HepG2 (cell line): ENCODE results near the gene SCYL1. TPM values are rescaled to one million over a fixed set of nuclear protein-coding genes. Genes with fewer than 3 reads are reported as not detected.

Source experiments
- AKAP8 ChIP-seq: sonication (generic); formaldehyde crosslinking; IDR thresholded peaks from 2 replicates; pipeline ENCODE4 v1.5.1; 2020; ENCODE audit warnings: mild to moderate bottlenecking, missing genetic modification reagents
- BRCA1 ChIP-seq: sonication (generic); formaldehyde crosslinking; IDR thresholded peaks from 2 replicates; pipeline ENCODE4 v1.4.0; 2020; ENCODE audit warnings: missing genetic modification reagents
- CBFB ChIP-seq: sonication (generic); formaldehyde crosslinking; IDR thresholded peaks from 2 replicates; pipeline ENCODE4 v1.4.0; 2020; ENCODE audit warnings: missing genetic modification reagents
- FIP1L1 ChIP-seq: fragments of 200-400 bp; formaldehyde crosslinking; IDR thresholded peaks from 2 replicates; pipeline ENCODE4 v1.6.1; 2018; ENCODE audit warnings: low read depth, mild to moderate bottlenecking, low read length, moderate library complexity, borderline replicate concordance; ENCODE audit not compliant: insufficient read depth
- IRF9 ChIP-seq: sonication (generic); formaldehyde crosslinking; IDR thresholded peaks from 2 replicates; pipeline ENCODE4 v1.8.0; 2022; ENCODE audit warnings: missing genetic modification reagents, mild to moderate bottlenecking, borderline replicate concordance
- KDM3A ChIP-seq: IDR thresholded peaks from 2 replicates; pipeline ENCODE4 v1.6.1; 2018; ENCODE audit warnings: low read depth, missing compliant biosample characterization
- MTA1 ChIP-seq: sonication (generic); formaldehyde crosslinking; IDR thresholded peaks from 2 replicates; pipeline ENCODE4 v1.4.0; 2020; ENCODE audit warnings: missing genetic modification reagents, mild to moderate bottlenecking, borderline replicate concordance
- NR1H2 ChIP-seq: sonication (generic); formaldehyde crosslinking; IDR thresholded peaks from 2 replicates; pipeline ENCODE4 v1.8.1; 2022; ENCODE audit warnings: low read depth, missing genetic modification reagents, borderline replicate concordance
- RFXANK ChIP-seq: IDR thresholded peaks from 2 replicates; pipeline ENCODE4 v1.6.1; 2016
- SYNCRIP ChIP-seq: fragments of 200-400 bp; formaldehyde crosslinking; IDR thresholded peaks from 2 replicates; pipeline ENCODE4 v1.6.1; 2018; ENCODE audit warnings: mild to moderate bottlenecking, low read depth, low read length; ENCODE audit not compliant: insufficient read depth
- ZBTB49 ChIP-seq: sonication (generic); formaldehyde crosslinking; IDR thresholded peaks from 2 replicates; pipeline ENCODE4 v1.4.0; 2020; ENCODE audit warnings: missing genetic modification reagents, borderline replicate concordance
- ZNF629 ChIP-seq: sonication (generic); formaldehyde crosslinking; conservative IDR thresholded peaks from 2 replicates; pipeline ENCODE4 v1.5.0; 2020; ENCODE audit warnings: missing genetic modification reagents
- ZNF713 ChIP-seq: sonication (generic); formaldehyde crosslinking; IDR thresholded peaks from 2 replicates; pipeline ENCODE4 v1.4.0; 2020; ENCODE audit warnings: mild to moderate bottlenecking, missing genetic modification reagents
- ZSCAN22 ChIP-seq: sonication (generic); formaldehyde crosslinking; IDR thresholded peaks from 2 replicates; pipeline ENCODE4 v1.4.0; 2020; ENCODE audit warnings: mild to moderate bottlenecking, missing genetic modification reagents
- polyA plus RNA-seq, 8 experiments: library from polyadenylated mRNA; depleted of rRNA in 3 of 8; stranded (reverse) in 7 of 8; unstranded in 1 of 8; fragments of >200 nt; fragmentation: Illumina TruSeq in 4 of 8; extraction: Trizol in 4 of 8; gene quantifications; 2 replicates each; pipeline versions ENCODE4 v1.2.1 to v1.2.3, GENCODE V29; 2011 to 2016; ENCODE audit warnings: low read depth in 4 of 8, missing spikeins in 1 of 8, mixed read lengths in 1 of 8; ENCODE audit not compliant: insufficient read depth in 1 of 8
- total RNA-seq, 5 experiments: library from RNA; depleted of rRNA; stranded (reverse); fragments of >200 nt; fragmentation: Illumina TruSeq; extraction: Trizol; gene quantifications; 2 replicates each; pipeline ENCODE4 v1.2.3, GENCODE V29; 2016; ENCODE audit warnings: low read depth in 1 of 5
- TF ChIP-seq, protein P1 (sequence below), 2 experiments: IDR thresholded peaks; 2 replicates each; pipeline ENCODE4 v1.6.1; 2011 to 2012; ENCODE audit warnings: low read length in 2 of 2, borderline replicate concordance in 1 of 2, low read depth in 1 of 2, mild to moderate bottlenecking in 1 of 2, moderate library complexity in 1 of 2
- TF ChIP-seq, protein P2 (sequence below): sonication (generic); formaldehyde crosslinking; IDR thresholded peaks from 2 replicates; pipeline ENCODE4 v1.4.0; 2020; ENCODE audit warnings: missing genetic modification reagents, mild to moderate bottlenecking, borderline replicate concordance
- TF ChIP-seq, protein P3 (sequence below): sonication (generic); formaldehyde crosslinking; IDR thresholded peaks from 2 replicates; pipeline ENCODE4 v1.4.0; 2020; ENCODE audit warnings: missing genetic modification reagents
- TF ChIP-seq, protein P4 (sequence below): sonication (generic); formaldehyde crosslinking; IDR thresholded peaks from 2 replicates; pipeline ENCODE4 v1.8.0; 2022; ENCODE audit warnings: mild to moderate bottlenecking, missing genetic modification reagents, borderline replicate concordance

The SCYL1 gene
- total and polyA plus RNA-seq, 2 of the 13 experiments (the other 11 are each of a cell fraction or from before 2014, with no cell fraction given) = 65.9 to 103 TPM

GRCh38 chr11:65487467-65488272, 37.2 kb upstream of the SCYL1 start (continued):
- TF ChIP-seq, protein P1, sequence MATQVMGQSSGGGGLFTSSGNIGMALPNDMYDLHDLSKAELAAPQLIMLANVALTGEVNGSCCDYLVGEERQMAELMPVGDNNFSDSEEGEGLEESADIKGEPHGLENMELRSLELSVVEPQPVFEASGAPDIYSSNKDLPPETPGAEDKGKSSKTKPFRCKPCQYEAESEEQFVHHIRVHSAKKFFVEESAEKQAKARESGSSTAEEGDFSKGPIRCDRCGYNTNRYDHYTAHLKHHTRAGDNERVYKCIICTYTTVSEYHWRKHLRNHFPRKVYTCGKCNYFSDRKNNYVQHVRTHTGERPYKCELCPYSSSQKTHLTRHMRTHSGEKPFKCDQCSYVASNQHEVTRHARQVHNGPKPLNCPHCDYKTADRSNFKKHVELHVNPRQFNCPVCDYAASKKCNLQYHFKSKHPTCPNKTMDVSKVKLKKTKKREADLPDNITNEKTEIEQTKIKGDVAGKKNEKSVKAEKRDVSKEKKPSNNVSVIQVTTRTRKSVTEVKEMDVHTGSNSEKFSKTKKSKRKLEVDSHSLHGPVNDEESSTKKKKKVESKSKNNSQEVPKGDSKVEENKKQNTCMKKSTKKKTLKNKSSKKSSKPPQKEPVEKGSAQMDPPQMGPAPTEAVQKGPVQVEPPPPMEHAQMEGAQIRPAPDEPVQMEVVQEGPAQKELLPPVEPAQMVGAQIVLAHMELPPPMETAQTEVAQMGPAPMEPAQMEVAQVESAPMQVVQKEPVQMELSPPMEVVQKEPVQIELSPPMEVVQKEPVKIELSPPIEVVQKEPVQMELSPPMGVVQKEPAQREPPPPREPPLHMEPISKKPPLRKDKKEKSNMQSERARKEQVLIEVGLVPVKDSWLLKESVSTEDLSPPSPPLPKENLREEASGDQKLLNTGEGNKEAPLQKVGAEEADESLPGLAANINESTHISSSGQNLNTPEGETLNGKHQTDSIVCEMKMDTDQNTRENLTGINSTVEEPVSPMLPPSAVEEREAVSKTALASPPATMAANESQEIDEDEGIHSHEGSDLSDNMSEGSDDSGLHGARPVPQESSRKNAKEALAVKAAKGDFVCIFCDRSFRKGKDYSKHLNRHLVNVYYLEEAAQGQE (IDR thresholded peaks at IDR 0.05; ENCODE audit: borderline replicate concordance in 1 of 2, low read depth in 1 of 2, low read length in 2 of 2) = peak in 1 of 2 experiments; percentile 16; a peak in 1 of 4 replicates
- TF ChIP-seq MTA1 (CRISPR knock-in tag) (0 out of 2 replicates have a peak, but pooled peaks have one; percentile 68), IRF9 (CRISPR knock-in tag) (no peak), ZSCAN22 (CRISPR knock-in tag) (no peak; the same call in 1 of the 2 replicates), NR1H2 (no peak), ZNF629 (CRISPR knock-in tag) (0 out of 2 replicates have a peak, but pooled peaks have one; percentile 4), FIP1L1 (no peak), CBFB (CRISPR knock-in tag) (no peak; the same call in 1 of the 2 replicates), RFXANK (CRISPR knock-in tag) (peak; percentile 88; the same call in 1 of the 2 replicates), ZBTB49 (CRISPR knock-in tag) (no peak), SYNCRIP (no peak), KDM3A (no peak; the same call in 1 of the 2 replicates), AKAP8 (CRISPR knock-in tag) (peak; percentile 49), BRCA1 (CRISPR knock-in tag) (no peak), ZNF713 (CRISPR knock-in tag) (no peak)
- TF ChIP-seq, protein P2, sequence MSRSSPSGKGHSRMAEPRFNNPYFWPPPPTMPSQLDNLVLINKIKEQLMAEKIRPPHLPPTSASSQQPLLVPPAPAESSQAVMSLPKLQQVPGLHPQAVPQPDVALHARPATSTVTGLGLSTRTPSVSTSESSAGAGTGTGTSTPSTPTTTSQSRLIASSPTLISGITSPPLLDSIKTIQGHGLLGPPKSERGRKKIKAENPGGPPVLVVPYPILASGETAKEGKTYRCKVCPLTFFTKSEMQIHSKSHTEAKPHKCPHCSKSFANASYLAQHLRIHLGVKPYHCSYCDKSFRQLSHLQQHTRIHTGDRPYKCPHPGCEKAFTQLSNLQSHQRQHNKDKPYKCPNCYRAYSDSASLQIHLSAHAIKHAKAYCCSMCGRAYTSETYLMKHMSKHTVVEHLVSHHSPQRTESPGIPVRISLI (CRISPR knock-in tag) = peak; percentile 90; the same call in 1 of the 2 replicates
- TF ChIP-seq, protein P3, sequence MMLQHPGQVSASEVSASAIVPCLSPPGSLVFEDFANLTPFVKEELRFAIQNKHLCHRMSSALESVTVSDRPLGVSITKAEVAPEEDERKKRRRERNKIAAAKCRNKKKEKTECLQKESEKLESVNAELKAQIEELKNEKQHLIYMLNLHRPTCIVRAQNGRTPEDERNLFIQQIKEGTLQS (CRISPR knock-in tag) = peak; percentile 98
- TF ChIP-seq, protein P4, sequence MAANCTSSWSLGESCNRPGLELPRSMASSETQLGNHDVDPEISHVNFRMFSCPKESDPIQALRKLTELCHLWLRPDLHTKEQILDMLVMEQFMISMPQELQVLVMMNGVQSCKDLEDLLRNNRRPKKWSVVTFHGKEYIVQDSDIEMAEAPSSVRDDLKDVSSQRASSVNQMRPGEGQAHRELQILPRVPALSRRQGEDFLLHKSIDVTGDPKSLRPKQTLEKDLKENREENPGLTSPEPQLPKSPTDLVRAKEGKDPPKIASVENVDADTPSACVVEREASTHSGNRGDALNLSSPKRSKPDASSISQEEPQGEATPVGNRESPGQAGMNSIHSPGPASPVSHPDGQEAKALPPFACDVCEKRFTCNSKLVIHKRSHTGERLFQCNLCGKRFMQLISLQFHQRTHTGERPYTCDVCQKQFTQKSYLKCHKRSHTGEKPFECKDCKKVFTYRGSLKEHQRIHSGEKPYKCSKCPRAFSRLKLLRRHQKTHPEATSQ (CRISPR knock-in tag) = no peak
